Stomach smooth muscle (tissue), 2 donors: ENCODE data around the gene UFC1.

ENCODE experiments used
- H3K27ac ChIP-seq: one replicate; pipeline ENCODE4 v1.7.0; 2013; ENCODE audit warnings: mild to moderate bottlenecking, low read length, inconsistent platforms
- H3K27me3 ChIP-seq, 2 donors: one replicate each; pipeline ENCODE4 v1.7.0; 2013; ENCODE audit warnings: low read length in 2 of 2; ENCODE audit not compliant: insufficient read depth in 2 of 2, control insufficient read depth in 1 of 2
- H3K36me3 ChIP-seq, 2 donors: one replicate each; pipeline ENCODE4 v1.7.0; 2013; ENCODE audit warnings: low read length in 2 of 2; ENCODE audit not compliant: control insufficient read depth in 2 of 2, insufficient read depth in 2 of 2
- H3K4me1 ChIP-seq: one replicate; pipeline ENCODE4 v1.7.0; 2013; ENCODE audit warnings: low read length; ENCODE audit not compliant: control insufficient read depth, insufficient read depth
- H3K4me3 ChIP-seq, 2 donors: one replicate each; pipeline ENCODE4 v1.7.0; 2013; ENCODE audit warnings: low read length in 2 of 2
- H3K9ac ChIP-seq, 2 donors: one replicate each; pipeline ENCODE4 v1.7.0; 2013; ENCODE audit warnings: low read length in 2 of 2, mild to moderate bottlenecking in 1 of 2
- H3K9me3 ChIP-seq, 2 donors: one replicate each; pipeline ENCODE4 v1.7.0; 2013; ENCODE audit warnings: low read length in 2 of 2; ENCODE audit not compliant: control insufficient read depth in 2 of 2
- donor health status: healthy.
- donor health status: Pancreatic carcinoma.

UFC1 gene

GRCh38 chr1:161121042-161121650 lies 32.6 kb upstream of the UFC1 start:
- no peak overlapping the region for H3K4me3 ChIP-seq
- H3K9me3 ChIP-seq, result no peaks in the 10 kb centered on the region
- no peaks in the 10 kb centered on the region for H3K27me3 ChIP-seq
- H3K4me1 ChIP-seq, result peaks cover 31% of the 10 kb centered on the region
- no peak overlapping the region for H3K27ac ChIP-seq
- H3K36me3 ChIP-seq, result peaks cover 42 to 45% of the 10 kb centered on the region in 2 donors
- no peak overlapping the region for H3K9ac ChIP-seq

GRCh38 chr1:161121834-161122233 lies 31.9 kb upstream of the UFC1 start:
- peaks cover 25% of the 10 kb centered on the region for H3K4me1 ChIP-seq
- no peaks in the 10 kb centered on the region for H3K9me3 ChIP-seq
- H3K9ac ChIP-seq, result no peak overlapping the region
- H3K27me3 ChIP-seq, result no peaks in the 10 kb centered on the region
- H3K4me3 ChIP-seq, result no peak overlapping the region
- peaks cover 43 to 49% of the 10 kb centered on the region in 2 donors for H3K36me3 ChIP-seq
- no peak overlapping the region for H3K27ac ChIP-seq

- H3K27ac ChIP-seq, result no peak overlapping the region
These were observed 30.8 kb upstream of the UFC1 start for GRCh38 chr1:161122967-161123366.

GRCh38 chr1:161127649-161128048 lies 26.1 kb upstream of the UFC1 start:
- H3K27me3 ChIP-seq, result no peaks in the 10 kb centered on the region
- no peaks in the 10 kb centered on the region for H3K9me3 ChIP-seq
- no peak overlapping the region for H3K27ac ChIP-seq
- H3K9ac ChIP-seq, result no peak overlapping the region
- H3K36me3 ChIP-seq, result peaks cover 38 to 44% of the 10 kb centered on the region in 2 donors
- H3K4me1 ChIP-seq, result peaks cover 3% of the 10 kb centered on the region
- no peak overlapping the region for H3K4me3 ChIP-seq

More at GRCh38 chr1:161122967-161123366, 30.8 kb upstream of the UFC1 start:
- Histone ChIP-seq H3K4me3 (no peak overlapping the region), H3K36me3 (peaks cover 49 to 55% of the 10 kb centered on the region in 2 donors), H3K27me3 (no peaks in the 10 kb centered on the region), H3K9me3 (no peaks in the 10 kb centered on the region), H3K4me1 (peaks cover 20% of the 10 kb centered on the region), H3K9ac (no peak overlapping the region)

GRCh38 chr1:161128591-161129420 lies 25.0 kb upstream of the UFC1 start:
- peaks cover 31 to 36% of the 10 kb centered on the region in 2 donors for H3K36me3 ChIP-seq
- no peak overlapping the region for H3K27ac ChIP-seq
- H3K4me1 ChIP-seq, result peaks cover 10% of the 10 kb centered on the region

GRCh38 chr1:161130266-161130665 lies 23.5 kb upstream of the UFC1 start:
- Histone ChIP-seq H3K36me3 (peaks cover 24 to 27% of the 10 kb centered on the region in 2 donors), H3K9ac (no peak overlapping the region), H3K9me3 (no peaks in the 10 kb centered on the region), H3K27ac (no peak overlapping the region), H3K27me3 (no peaks in the 10 kb centered on the region), H3K4me3 (no peak overlapping the region), H3K4me1 (peaks cover 12% of the 10 kb centered on the region)

More at GRCh38 chr1:161128591-161129420, 25.0 kb upstream of the UFC1 start:
- Histone ChIP-seq H3K4me3 (no peak overlapping the region), H3K9me3 (no peaks in the 10 kb centered on the region), H3K27me3 (no peaks in the 10 kb centered on the region), H3K9ac (no peak overlapping the region)

- Histone ChIP-seq H3K27ac (peak overlapping the region; percentile 93), H3K36me3 (peaks cover 20% of the 10 kb centered on the region in 2 donors), H3K9ac (peak overlapping the region; percentile 89 to 98), H3K27me3 (no peaks in the 10 kb centered on the region), H3K9me3 (no peaks in the 10 kb centered on the region), H3K4me3 (peak overlapping the region; percentile 89 to 99), H3K4me1 (peaks cover 12% of the 10 kb centered on the region)
These were observed 22.0 kb upstream of the UFC1 start for GRCh38 chr1:161131523-161132409.

- peaks cover 12% of the 10 kb centered on the region for H3K4me1 ChIP-seq
- H3K36me3 ChIP-seq, result peaks cover 17% of the 10 kb centered on the region in 2 donors
- no peaks in the 10 kb centered on the region for H3K27me3 ChIP-seq
- H3K4me3 ChIP-seq, result peak within 1 kb of the TSS; percentile 89 to 99
- peak within 1 kb of the TSS; percentile 93 for H3K27ac ChIP-seq
- peak within 1 kb of the TSS; percentile 89 to 98 for H3K9ac ChIP-seq
- no peaks in the 10 kb centered on the region for H3K9me3 ChIP-seq
These were observed 21.2 kb upstream of the UFC1 start, which contains the start of gene DEDD for GRCh38 chr1:161132410-161133219. TSS of gene DEDD (minus strand) at chr1:161132667. CDS start at chr1:161124462, 8,205 bp downstream.

- no peaks in the 10 kb centered on the region for H3K9me3 ChIP-seq
- H3K27ac ChIP-seq, result peak overlapping the region; percentile 93
- peak overlapping the region; percentile 89 to 98 for H3K9ac ChIP-seq
- H3K4me1 ChIP-seq, result peaks cover 14% of the 10 kb centered on the region
- H3K36me3 ChIP-seq, result peaks cover 10 to 11% of the 10 kb centered on the region in 2 donors
- no peaks in the 10 kb centered on the region for H3K27me3 ChIP-seq
- peak overlapping the region; percentile 88 to 99 for H3K4me3 ChIP-seq
These were observed 20.5 kb upstream of the UFC1 start for GRCh38 chr1:161133220-161133740.
